ENCODE results near the gene VTN.

The VTN gene

GRCh38 chr17:28347261-28347891 is 22.7 kb downstream of the VTN start:
- H3K36me3 ChIP-seq (ENCODE audit: control insufficient read depth, insufficient read depth, low read length), result peaks cover 95% of the 10 kb centered on the region
- no peaks in the 10 kb centered on the region for H3K9me3 ChIP-seq (ENCODE audit: control insufficient read depth, insufficient read depth, low read length)
- H3K4me3 ChIP-seq (ENCODE audit: low read depth, low read length), result no peak overlapping the region
- no peaks in the 10 kb centered on the region for H3K27me3 ChIP-seq (ENCODE audit: control insufficient read depth, insufficient read depth, low read length)
- H3K4me1 ChIP-seq (ENCODE audit: control insufficient read depth, insufficient read depth, low read length), result peaks cover 16% of the 10 kb centered on the region
- peak overlapping the region; percentile 86 for H3K27ac ChIP-seq (ENCODE audit: low read depth, low read length)
- H3K9ac ChIP-seq (ENCODE audit: low read depth, low read length), result no peak overlapping the region

GRCh38 chr17:28346746-28347246 is 23.3 kb downstream of the VTN start:
- peak overlapping the region; percentile 86 for H3K27ac ChIP-seq (ENCODE audit: low read depth, low read length)
- H3K9me3 ChIP-seq (ENCODE audit: control insufficient read depth, insufficient read depth, low read length), result no peaks in the 10 kb centered on the region
- H3K36me3 ChIP-seq (ENCODE audit: control insufficient read depth, insufficient read depth, low read length), result peaks cover 96% of the 10 kb centered on the region
- no peak overlapping the region for H3K4me3 ChIP-seq (ENCODE audit: low read depth, low read length)
- H3K4me1 ChIP-seq (ENCODE audit: control insufficient read depth, insufficient read depth, low read length), result peaks cover 16% of the 10 kb centered on the region
- no peak overlapping the region for H3K9ac ChIP-seq (ENCODE audit: low read depth, low read length)
- H3K27me3 ChIP-seq (ENCODE audit: control insufficient read depth, insufficient read depth, low read length), result no peaks in the 10 kb centered on the region

GRCh38 chr17:28346199-28346580 is 23.9 kb downstream of the VTN start:
- H3K4me1 ChIP-seq (ENCODE audit: control insufficient read depth, insufficient read depth, low read length), result peaks cover 16% of the 10 kb centered on the region
- H3K9me3 ChIP-seq (ENCODE audit: control insufficient read depth, insufficient read depth, low read length), result no peaks in the 10 kb centered on the region
- H3K27me3 ChIP-seq (ENCODE audit: control insufficient read depth, insufficient read depth, low read length), result no peaks in the 10 kb centered on the region
- no peak overlapping the region for H3K9ac ChIP-seq (ENCODE audit: low read depth, low read length)
- peak overlapping the region; percentile 86 for H3K27ac ChIP-seq (ENCODE audit: low read depth, low read length)
- H3K4me3 ChIP-seq (ENCODE audit: low read depth, low read length), result no peak overlapping the region
- H3K36me3 ChIP-seq (ENCODE audit: control insufficient read depth, insufficient read depth, low read length), result peaks cover 96% of the 10 kb centered on the region

DNA sequence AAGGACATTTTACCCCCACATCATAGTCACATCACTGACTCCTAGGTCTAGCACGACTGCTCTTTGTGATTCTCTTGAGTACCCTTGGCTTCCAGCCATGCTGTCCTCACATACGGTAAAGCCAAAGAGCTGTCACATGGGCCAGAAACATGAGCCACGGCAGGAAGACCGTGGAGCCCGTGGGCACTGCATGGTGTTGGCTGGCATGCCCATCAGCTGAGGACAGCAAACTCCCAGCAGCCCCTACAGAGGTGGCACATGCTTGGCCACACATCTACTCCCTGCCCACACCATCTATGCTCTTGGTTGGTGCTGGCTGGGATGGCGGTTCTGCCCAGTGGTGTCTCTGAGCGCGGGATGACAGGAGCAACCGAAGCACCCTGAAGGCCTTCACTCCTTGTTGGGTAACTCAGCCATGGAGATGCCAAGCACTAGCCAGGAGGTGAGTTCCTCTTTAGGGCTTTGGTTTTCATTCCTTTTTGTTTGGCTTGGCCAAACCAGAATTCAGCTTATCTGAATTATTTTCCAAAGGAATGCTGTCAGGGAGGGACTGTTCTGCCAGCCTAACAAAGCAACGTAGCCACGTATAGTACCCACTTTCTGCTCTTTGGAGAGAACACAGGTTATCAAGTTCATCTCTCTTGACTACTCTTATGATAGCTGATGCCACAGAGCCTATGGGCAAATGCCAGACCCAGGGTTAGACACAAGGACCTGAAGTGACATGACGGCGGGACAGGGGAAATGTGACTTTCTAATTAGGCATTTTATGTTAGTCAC is 24.5 kb downstream of the VTN start:
- no peaks in the 10 kb centered on the region for H3K27me3 ChIP-seq (ENCODE audit: control insufficient read depth, insufficient read depth, low read length)
- peaks cover 95% of the 10 kb centered on the region for H3K36me3 ChIP-seq (ENCODE audit: control insufficient read depth, insufficient read depth, low read length)
- peaks cover 16% of the 10 kb centered on the region for H3K4me1 ChIP-seq (ENCODE audit: control insufficient read depth, insufficient read depth, low read length)
- H3K27ac ChIP-seq (ENCODE audit: low read depth, low read length), result peak overlapping the region; percentile 86
- H3K9ac ChIP-seq (ENCODE audit: low read depth, low read length), result no peak overlapping the region
- no peak overlapping the region for H3K4me3 ChIP-seq (ENCODE audit: low read depth, low read length)
- H3K9me3 ChIP-seq (ENCODE audit: control insufficient read depth, insufficient read depth, low read length), result no peaks in the 10 kb centered on the region

- no peak overlapping the region for H3K9ac ChIP-seq (ENCODE audit: low read depth, low read length)
- H3K4me3 ChIP-seq (ENCODE audit: low read depth, low read length), result no peak overlapping the region
- peaks cover 93% of the 10 kb centered on the region for H3K36me3 ChIP-seq (ENCODE audit: control insufficient read depth, insufficient read depth, low read length)
- H3K27ac ChIP-seq (ENCODE audit: low read depth, low read length), result no peak overlapping the region
- no peaks in the 10 kb centered on the region for H3K27me3 ChIP-seq (ENCODE audit: control insufficient read depth, insufficient read depth, low read length)
- H3K4me1 ChIP-seq (ENCODE audit: control insufficient read depth, insufficient read depth, low read length), result peaks cover 16% of the 10 kb centered on the region
- no peaks in the 10 kb centered on the region for H3K9me3 ChIP-seq (ENCODE audit: control insufficient read depth, insufficient read depth, low read length)
Observed at GRCh38 chr17:28344435-28344901, 25.6 kb downstream of the VTN start.

DNA sequence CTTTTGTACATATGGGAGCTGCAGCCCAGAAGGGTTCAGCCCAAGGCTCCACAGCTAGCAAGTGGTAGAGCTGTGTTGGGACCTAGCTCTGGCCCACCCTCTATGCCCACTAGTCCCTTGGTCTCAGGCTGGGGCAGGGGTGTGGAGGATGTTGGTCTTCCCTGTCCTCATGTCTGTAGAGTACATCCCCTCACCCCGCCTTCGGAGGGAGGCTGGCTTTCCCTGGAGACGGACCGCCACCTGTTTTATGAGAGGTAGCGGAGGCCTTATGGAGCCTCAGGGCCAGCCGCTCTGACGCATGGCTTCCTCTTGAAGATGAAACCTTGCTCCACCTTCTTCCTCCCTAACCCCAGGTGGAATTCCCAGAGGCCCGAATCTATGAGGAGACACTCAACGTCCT is 26.1 kb downstream of the VTN start:
- Histone ChIP-seq H3K27me3 (ENCODE audit: control insufficient read depth, insufficient read depth, low read length) (no peaks in the 10 kb centered on the region), H3K36me3 (ENCODE audit: control insufficient read depth, insufficient read depth, low read length) (peaks cover 90% of the 10 kb centered on the region), H3K4me3 (ENCODE audit: low read depth, low read length) (no peak overlapping the region), H3K4me1 (ENCODE audit: control insufficient read depth, insufficient read depth, low read length) (peaks cover 16% of the 10 kb centered on the region), H3K27ac (ENCODE audit: low read depth, low read length) (no peak overlapping the region), H3K9me3 (ENCODE audit: control insufficient read depth, insufficient read depth, low read length) (no peaks in the 10 kb centered on the region), H3K9ac (ENCODE audit: low read depth, low read length) (no peak overlapping the region)

DNA sequence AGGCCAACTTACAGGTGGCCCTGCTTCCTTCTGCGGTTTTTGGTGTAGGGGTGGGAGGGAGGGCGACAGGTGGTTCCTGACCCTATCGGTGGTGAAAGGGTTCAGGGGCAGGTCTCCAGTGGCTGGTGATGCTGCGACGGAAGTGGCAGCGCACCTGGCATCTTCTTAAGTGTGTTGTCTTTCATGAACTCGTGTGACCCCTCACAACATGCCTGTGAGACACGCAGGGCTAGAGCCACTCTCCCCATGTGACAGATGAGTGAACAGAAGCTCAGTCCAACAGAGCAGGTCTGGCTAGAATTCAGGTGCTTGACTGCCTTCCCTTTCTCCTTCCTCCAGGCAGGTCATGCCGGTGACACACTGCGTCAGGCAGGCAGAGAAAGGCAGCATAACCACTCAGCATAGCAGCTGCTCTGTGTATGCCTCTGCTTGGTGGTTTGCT is 26.6 kb downstream of the VTN start:
- Histone ChIP-seq H3K9ac (ENCODE audit: low read depth, low read length) (no peak overlapping the region), H3K4me1 (ENCODE audit: control insufficient read depth, insufficient read depth, low read length) (peaks cover 16% of the 10 kb centered on the region), H3K9me3 (ENCODE audit: control insufficient read depth, insufficient read depth, low read length) (no peaks in the 10 kb centered on the region), H3K27ac (ENCODE audit: low read depth, low read length) (no peak overlapping the region), H3K4me3 (ENCODE audit: low read depth, low read length) (no peak overlapping the region), H3K36me3 (ENCODE audit: control insufficient read depth, insufficient read depth, low read length) (peaks cover 87% of the 10 kb centered on the region), H3K27me3 (ENCODE audit: control insufficient read depth, insufficient read depth, low read length) (no peaks in the 10 kb centered on the region)

GRCh38 chr17:28342313-28342712 is 27.8 kb downstream of the VTN start:
- Histone ChIP-seq H3K4me1 (ENCODE audit: control insufficient read depth, insufficient read depth, low read length) (peaks cover 15% of the 10 kb centered on the region), H3K4me3 (ENCODE audit: low read depth, low read length) (no peak overlapping the region), H3K27me3 (ENCODE audit: control insufficient read depth, insufficient read depth, low read length) (no peaks in the 10 kb centered on the region), H3K27ac (ENCODE audit: low read depth, low read length) (no peak overlapping the region), H3K9ac (ENCODE audit: low read depth, low read length) (no peak overlapping the region), H3K36me3 (ENCODE audit: control insufficient read depth, insufficient read depth, low read length) (peaks cover 77% of the 10 kb centered on the region), H3K9me3 (ENCODE audit: control insufficient read depth, insufficient read depth, low read length) (no peaks in the 10 kb centered on the region)

- Histone ChIP-seq H3K9ac (ENCODE audit: low read depth, low read length) (no peak overlapping the region), H3K36me3 (ENCODE audit: control insufficient read depth, insufficient read depth, low read length) (peaks cover 69% of the 10 kb centered on the region), H3K4me1 (ENCODE audit: control insufficient read depth, insufficient read depth, low read length) (peaks cover 14% of the 10 kb centered on the region), H3K9me3 (ENCODE audit: control insufficient read depth, insufficient read depth, low read length) (no peaks in the 10 kb centered on the region), H3K27me3 (ENCODE audit: control insufficient read depth, insufficient read depth, low read length) (no peaks in the 10 kb centered on the region), H3K27ac (ENCODE audit: low read depth, low read length) (no peak overlapping the region), H3K4me3 (ENCODE audit: low read depth, low read length) (no peak overlapping the region)
Observed at GRCh38 chr17:28341516-28341915, 28.6 kb downstream of the VTN start.

GRCh38 chr17:28340374-28340773 is 29.7 kb downstream of the VTN start:
- Histone ChIP-seq H3K9ac (ENCODE audit: low read depth, low read length) (no peak overlapping the region), H3K4me3 (ENCODE audit: low read depth, low read length) (no peak overlapping the region), H3K27me3 (ENCODE audit: control insufficient read depth, insufficient read depth, low read length) (no peaks in the 10 kb centered on the region), H3K4me1 (ENCODE audit: control insufficient read depth, insufficient read depth, low read length) (peaks cover 7% of the 10 kb centered on the region), H3K9me3 (ENCODE audit: control insufficient read depth, insufficient read depth, low read length) (no peaks in the 10 kb centered on the region), H3K27ac (ENCODE audit: low read depth, low read length) (no peak overlapping the region), H3K36me3 (ENCODE audit: control insufficient read depth, insufficient read depth, low read length) (peaks cover 57% of the 10 kb centered on the region)

DNA sequence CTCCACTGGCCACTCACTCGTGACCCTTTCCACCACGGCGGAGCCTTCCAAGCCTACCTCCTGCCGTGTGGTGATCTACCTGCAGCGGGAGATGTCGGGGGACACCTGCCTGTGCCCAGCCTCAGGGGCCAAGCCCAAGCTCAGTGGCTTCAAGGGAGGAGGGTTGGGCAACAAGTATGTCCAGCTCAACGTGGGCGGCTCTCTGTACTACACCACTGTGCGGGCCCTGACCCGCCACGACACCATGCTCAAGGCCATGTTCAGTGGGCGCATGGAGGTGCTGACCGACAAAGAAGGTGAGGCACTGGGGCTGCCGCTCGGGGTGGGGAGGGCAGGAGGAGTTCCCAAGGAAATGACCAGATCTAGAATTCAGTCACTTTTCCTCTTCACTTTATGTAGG is 30.7 kb downstream of the VTN start:
- H3K9ac ChIP-seq (ENCODE audit: low read depth, low read length), result no peak overlapping the region
- no peak overlapping the region for H3K4me3 ChIP-seq (ENCODE audit: low read depth, low read length)
- no peaks in the 10 kb centered on the region for H3K27me3 ChIP-seq (ENCODE audit: control insufficient read depth, insufficient read depth, low read length)
- H3K9me3 ChIP-seq (ENCODE audit: control insufficient read depth, insufficient read depth, low read length), result no peaks in the 10 kb centered on the region
- H3K4me1 ChIP-seq (ENCODE audit: control insufficient read depth, insufficient read depth, low read length), result peaks cover 7% of the 10 kb centered on the region
- H3K36me3 ChIP-seq (ENCODE audit: control insufficient read depth, insufficient read depth, low read length), result peaks cover 48% of the 10 kb centered on the region
- no peak overlapping the region for H3K27ac ChIP-seq (ENCODE audit: low read depth, low read length)

Measured in HUES48 (cell line).